IMR-90 (cell line): ENCODE data around the gene GALNT17. TPM values are rescaled to one million over a fixed set of nuclear protein-coding genes. Genes with fewer than 3 reads are reported as not detected.

Experiments used
- ATAC-seq: fragments of 200-7000 bp; cut with Tn5 transposase; 2 replicates; pipeline ENCODE4 v1.9.1; 2020; ENCODE audit warnings: low read depth, mild to moderate bottlenecking, moderate library complexity
- BruUV-seq: library from RNA; stranded (reverse); fragments of 400-500 nt; replicated peaks from 2 replicates; lab custom pipeline; 2021; lab: Mats Ljungman, UMichigan
- CTCF ChIA-PET: fragments of 300-600 bp; formaldehyde crosslinking; extraction: SDS; loops from one replicate; lab custom pipeline; 2021; ENCODE audit warnings: antibody characterized with exemption; lab: Yijun Ruan, JAX
- POLR2A ChIA-PET: fragments of 300-600 bp; sonication (Branson Sonifier 250); formaldehyde crosslinking; loops from one replicate; lab custom pipeline; 2022; ENCODE audit warnings: antibody characterized with exemption; ENCODE audit not compliant: unreplicated experiment; lab: Charles Lee
- DNase-seq: peaks from one replicate; pipeline ENCODE4 v3.0.0; 2013
- H2AFZ ChIP-seq: replicated peaks from 2 replicates; pipeline ENCODE3; 2013; ENCODE audit warnings: low read length, mild to moderate bottlenecking; ENCODE audit not compliant: poor library complexity
- H2AK5ac ChIP-seq: 2 replicates; pipeline ENCODE4 v1.6.1; 2013; ENCODE audit warnings: low read depth, low read length, inconsistent platforms
- H2AK9ac ChIP-seq: replicated peaks from 2 replicates; pipeline ENCODE3; 2013; ENCODE audit warnings: mild to moderate bottlenecking, low read depth, low read length, moderate library complexity; ENCODE audit not compliant: poor library complexity
- H2BK120ac ChIP-seq: 2 replicates; pipeline ENCODE4 v1.6.1; 2013; ENCODE audit warnings: low read depth, low read length, inconsistent platforms
- H2BK15ac ChIP-seq: 3 replicates; pipeline ENCODE4 v1.6.1; 2013; ENCODE audit warnings: low read depth, low read length, inconsistent platforms
- H2BK20ac ChIP-seq: 2 replicates; pipeline ENCODE4 v1.6.1; 2013; ENCODE audit warnings: low read depth, mild to moderate bottlenecking, inconsistent platforms, low read length, moderate library complexity
- H2BK5ac ChIP-seq: 2 replicates; pipeline ENCODE4 v1.6.1; 2013; ENCODE audit warnings: mild to moderate bottlenecking, low read depth, low read length, inconsistent platforms; ENCODE audit not compliant: poor library complexity, severe bottlenecking
- H3K14ac ChIP-seq: replicated peaks from 2 replicates; pipeline ENCODE4 v1.6.1; 2013; ENCODE audit warnings: low read depth, low read length, inconsistent platforms
- H3K18ac ChIP-seq: 2 replicates; pipeline ENCODE4 v1.6.1; 2013; ENCODE audit warnings: low read depth, low read length, control low read depth
- H3K23ac ChIP-seq: 2 replicates; pipeline ENCODE4 v1.6.1; 2013; ENCODE audit warnings: low read depth, low read length, inconsistent platforms
- H3K27ac ChIP-seq: 2 replicates; pipeline ENCODE4 v1.5.1; 2013; ENCODE audit warnings: mild to moderate bottlenecking, control low read depth, low read length; ENCODE audit not compliant: insufficient read depth
- H3K27me3 ChIP-seq: 2 replicates; pipeline ENCODE4 v1.6.1; 2013; ENCODE audit warnings: low read length; ENCODE audit not compliant: control insufficient read depth, insufficient read depth
- H3K36me3 ChIP-seq: 2 replicates; pipeline ENCODE4 v1.6.1; 2013; ENCODE audit warnings: low read length, mixed read lengths; ENCODE audit not compliant: control insufficient read depth, insufficient read depth
- H3K4ac ChIP-seq: 2 replicates; pipeline ENCODE4 v1.6.1; 2013; ENCODE audit warnings: low read depth, low read length, inconsistent platforms
- H3K4me1 ChIP-seq: 2 replicates; pipeline ENCODE4 v1.6.1; 2013; ENCODE audit warnings: low read length, mixed read lengths; ENCODE audit not compliant: control insufficient read depth, insufficient read depth
- H3K4me2 ChIP-seq: 2 replicates; pipeline ENCODE4 v1.6.1; 2013; ENCODE audit warnings: low read depth, mild to moderate bottlenecking, control low read depth, low read length, moderate library complexity
- H3K4me3 ChIP-seq: 2 replicates; pipeline ENCODE4 v1.5.1; 2013; ENCODE audit warnings: low read depth, mild to moderate bottlenecking, control low read depth, low read length, moderate library complexity; ENCODE audit not compliant: insufficient read depth
- H3K56ac ChIP-seq: 2 replicates; pipeline ENCODE4 v1.6.1; 2013; ENCODE audit warnings: low read length, inconsistent platforms; ENCODE audit not compliant: insufficient read depth; ENCODE audit errors: extremely low read depth
- H3K79me1 ChIP-seq, 2 experiments: 2 replicates each; pipeline ENCODE4 v1.6.1; 2013; ENCODE audit warnings: low read length in 2 of 2, inconsistent platforms in 1 of 2, low read depth in 1 of 2
- H3K9ac ChIP-seq: 2 replicates; pipeline ENCODE4 v1.6.1; 2013; ENCODE audit warnings: low read depth, low read length, control low read depth
- H3K9me1 ChIP-seq: 2 replicates; pipeline ENCODE4 v1.6.1; 2013; ENCODE audit warnings: low read length, inconsistent platforms; ENCODE audit not compliant: insufficient read depth
- H3K9me3 ChIP-seq: 2 replicates; pipeline ENCODE4 v1.6.1; 2013; ENCODE audit warnings: low read length; ENCODE audit not compliant: control insufficient read depth, insufficient read depth
- H4K20me1 ChIP-seq: 2 replicates; pipeline ENCODE4 v1.6.1; 2013; ENCODE audit warnings: low read length, inconsistent platforms; ENCODE audit not compliant: insufficient read depth
- H4K5ac ChIP-seq: 2 replicates; pipeline ENCODE4 v1.6.1; 2013; ENCODE audit warnings: mild to moderate bottlenecking, low read depth, low read length, control low read depth
- H4K8ac ChIP-seq, 2 experiments: 2 replicates each; pipeline ENCODE4 v1.6.1; 2013; ENCODE audit warnings: low read depth in 2 of 2, low read length in 2 of 2, control low read depth in 1 of 2, inconsistent platforms in 1 of 2
- H4K91ac ChIP-seq: 2 replicates; pipeline ENCODE4 v1.6.1; 2013; ENCODE audit warnings: low read depth, low read length, inconsistent platforms; ENCODE audit not compliant: insufficient read depth
- BHLHE40 ChIP-seq: fragments of 150-350 bp; IDR thresholded peaks from 2 replicates; pipeline ENCODE4 v1.6.1; 2016; ENCODE audit warnings: mild to moderate bottlenecking, low read depth, low read length
- CEBPB ChIP-seq: IDR thresholded peaks from 2 replicates; pipeline ENCODE4 v1.6.1; 2012; ENCODE audit warnings: low read depth, low read length, improper control_type of control experiment
- CHD1 ChIP-seq: IDR thresholded peaks from 2 replicates; pipeline ENCODE4 v1.6.1; 2012; ENCODE audit warnings: low read depth, low read length, improper control_type of control experiment
- MAFK ChIP-seq: IDR thresholded peaks from 2 replicates; pipeline ENCODE4 v1.6.1; 2012; ENCODE audit warnings: low read depth, low read length, improper control_type of control experiment
- MAZ ChIP-seq: IDR thresholded peaks from 2 replicates; pipeline ENCODE4 v1.6.1; 2012; ENCODE audit warnings: low read depth, mild to moderate bottlenecking, low read length, improper control_type of control experiment, moderate library complexity, borderline replicate concordance
- NFE2L2 ChIP-seq: fragments of 150-350 bp; IDR thresholded peaks from 2 replicates; pipeline ENCODE4 v1.6.1; 2016; ENCODE audit warnings: low read depth, mild to moderate bottlenecking, low read length
- POLR2A ChIP-seq: IDR thresholded peaks from 2 replicates; pipeline ENCODE4 v1.6.1; 2012; ENCODE audit warnings: mild to moderate bottlenecking, low read depth, low read length
- RAD21 ChIP-seq: IDR thresholded peaks from 2 replicates; pipeline ENCODE4 v1.6.1; 2012; ENCODE audit warnings: low read length, improper control_type of control experiment
- RCOR1 ChIP-seq: IDR thresholded peaks from 2 replicates; pipeline ENCODE4 v1.6.1; 2012; ENCODE audit warnings: mild to moderate bottlenecking, low read length, improper control_type of control experiment; ENCODE audit not compliant: insufficient replicate concordance
- WGBS, 2 experiments: methylation state at CpG; one replicate each; pipeline versions ENCODE4 v1.1.5 to v1.1.7; 2013; ENCODE audit warnings: missing lambda C conversion rate in 2 of 2; ENCODE audit not compliant: insufficient read length in 1 of 2; ENCODE audit errors: extremely low coverage in 2 of 2; 5-methylcytosine and 5-hydroxymethylcytosine counted together
- dilution Hi-C: fragments of 300-500 bp; cut with HindIII; formaldehyde crosslinking; loops from one replicate; pipeline ENCODE4 v1.14.3; 2018; ENCODE audit warnings: low sequenced_read_pairs; ENCODE audit not compliant: unreplicated experiment
- in situ Hi-C: fragments of 300-500 bp; cut with MboI; formaldehyde crosslinking; loops from 3 replicates; pipeline ENCODE4 v1.14.3; 2019; ENCODE audit warnings: low sequenced_read_pairs, inconsistent platforms, mixed read lengths
- intact Hi-C: fragments of 100-400 bp; cut with micrococcal nuclease; formaldehyde crosslinking; loops from 2 replicates; pipeline ENCODE4 v1.10.0; 2022
- polyA plus RNA-seq, 3 experiments: library from polyadenylated mRNA; depleted of rRNA; stranded (reverse); fragments of >200 nt; gene quantifications; 2 replicates each; pipeline ENCODE4 v1.2.3, GENCODE V29; 2012; ENCODE audit warnings: low replicate concordance in 1 of 3
- total RNA-seq: library from RNA; depleted of rRNA; stranded (reverse); fragments of >200 nt; gene quantifications from 2 replicates; pipeline ENCODE4 v1.2.3, GENCODE V29; 2012

GALNT17 gene
- total and polyA plus RNA-seq, 2 of the 4 experiments (the other 2 are of a cell fraction) = not detected

DNA sequence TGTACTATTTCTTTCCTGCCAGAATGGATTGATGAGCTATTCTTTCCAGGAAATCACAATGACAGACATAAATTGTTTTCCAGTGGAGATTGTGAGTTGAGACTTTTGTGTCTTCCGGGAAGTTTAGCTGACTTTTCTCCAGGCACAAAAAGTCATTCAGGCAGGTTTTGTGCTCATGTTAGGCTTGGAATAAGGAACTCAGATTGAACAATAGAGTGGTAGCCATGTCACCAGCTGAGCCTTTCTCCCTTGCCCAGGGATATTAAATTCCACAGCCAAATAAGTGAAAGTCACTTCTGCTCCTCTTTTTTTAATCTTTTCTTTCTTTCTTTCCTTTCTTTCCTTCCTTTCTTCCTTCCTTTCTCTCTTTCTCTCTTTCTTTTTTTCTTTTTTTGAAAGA lies 559.6 kb downstream of the GALNT17 start:
- H3K9ac ChIP-seq = no peak overlapping the region
- no peak overlapping the region for H2AFZ ChIP-seq
- ChIA-PET CTCF (no interaction called here), POLR2A (no interaction called here)
- no peak for ATAC-seq
- H3K56ac ChIP-seq = no peak overlapping the region
- no peak overlapping the region for H2BK15ac ChIP-seq
- H3K4ac ChIP-seq = no peak overlapping the region
- H2BK5ac ChIP-seq = no peak overlapping the region
- intact Hi-C loops (no loop called here), dilution Hi-C loops (no loop called here), in situ Hi-C loops (no loop called here)
- H2AK9ac ChIP-seq = no peak overlapping the region
- no TSS peak for BruUV-seq
- no peak overlapping the region for H4K8ac ChIP-seq
- TF ChIP-seq BHLHE40 = no peak
- TF ChIP-seq RAD21 = no peak
- TF ChIP-seq RCOR1 = no peak
- TF ChIP-seq MAFK = no peak
- TF ChIP-seq MAZ = no peak
- no peak for TF ChIP-seq CEBPB
- TF ChIP-seq POLR2A = no peak
- TF ChIP-seq CHD1 = no peak
- no peak for TF ChIP-seq NFE2L2
- H3K9me1 ChIP-seq = no peaks in the 10 kb centered on the region
- H3K14ac ChIP-seq = no peak overlapping the region
- no peak overlapping the region for H3K18ac ChIP-seq
- no peaks in the 10 kb centered on the region for H4K20me1 ChIP-seq
- H3K4me2 ChIP-seq = no peak overlapping the region
- H3K27me3 ChIP-seq = no peaks in the 10 kb centered on the region
- H3K23ac ChIP-seq = no peak overlapping the region
- no peaks in the 10 kb centered on the region for H3K4me1 ChIP-seq
- no peak overlapping the region for H4K91ac ChIP-seq
- no peak overlapping the region for H2BK20ac ChIP-seq
- no peak overlapping the region for H4K5ac ChIP-seq
- H3K36me3 ChIP-seq = no peaks in the 10 kb centered on the region
- no peaks in the 10 kb centered on the region for H3K79me1 ChIP-seq
- no peak overlapping the region for H2BK120ac ChIP-seq
- H3K27ac ChIP-seq = no peak overlapping the region
- no CpG with 5 or more reads among the region's 1 CpG for WGBS, 2 experiments
- no peak overlapping the region for H2AK5ac ChIP-seq
- no peak overlapping the region for H3K4me3 ChIP-seq
- DNase-seq = no peak
- peaks cover 10% of the 10 kb centered on the region for H3K9me3 ChIP-seq
